A549 (cell line): ENCODE measurements around the gene SH3GL2.

Experiments
- CHD2 ChIP-seq: fragments of 150-350 bp; IDR thresholded peaks from 2 replicates; pipeline ENCODE4 v1.6.1; 2014; ENCODE audit warnings: low read length; ENCODE audit not compliant: partially characterized antibody
- CTCF ChIP-seq: fragments of >200 bp; sonication (Bioruptor Twin); formaldehyde crosslinking; IDR thresholded peaks from 3 replicates; pipeline ENCODE4 v1.5.1; 2016
- EP300 ChIP-seq, 2 experiments: fragments of >200 bp; sonication (Bioruptor Twin); formaldehyde crosslinking; IDR thresholded peaks; 2 replicates in 1 of 2; 3 replicates in 1 of 2; pipeline ENCODE4 v1.6.1; 2016 to 2017
- JUN ChIP-seq, 2 experiments: fragments of >200 bp; sonication (Bioruptor Twin); formaldehyde crosslinking; IDR thresholded peaks; 2 replicates in 1 of 2; 3 replicates in 1 of 2; pipeline ENCODE4 v1.6.1; 2016 to 2017
- JUNB ChIP-seq: fragments of >200 bp; sonication (Bioruptor Twin); formaldehyde crosslinking; IDR thresholded peaks from 2 replicates; pipeline ENCODE4 v1.6.1; 2016
- MAFK ChIP-seq: fragments of 450-650 bp; IDR thresholded peaks from 2 replicates; pipeline ENCODE4 v1.6.1; 2014; ENCODE audit not compliant: partially characterized antibody
- POLR2A ChIP-seq: IDR thresholded peaks from 2 replicates; pipeline ENCODE4 v1.6.1; 2012; ENCODE audit warnings: mild to moderate bottlenecking, low read length
- RAD21 ChIP-seq, 2 experiments: fragments of >200 bp in 1 of 2; sonication (Bioruptor Twin) in 1 of 2; formaldehyde crosslinking in 1 of 2; IDR thresholded peaks in 1 of 2; conservative IDR thresholded peaks in 1 of 2; 2 replicates in 1 of 2; 3 replicates in 1 of 2; pipeline ENCODE4 v1.6.1; 2012 to 2018; ENCODE audit warnings: inconsistent platforms in 1 of 2
- SMC3 ChIP-seq: fragments of >200 bp; sonication (Bioruptor Twin); formaldehyde crosslinking; IDR thresholded peaks from 3 replicates; pipeline ENCODE4 v1.6.1; 2018; ENCODE audit warnings: inconsistent platforms

GRCh38 chr9:17739736-17740135, 160.9 kb downstream of the SH3GL2 start:
- TF ChIP-seq CTCF = no peak
- no peak for TF ChIP-seq SMC3
- TF ChIP-seq MAFK = no peak
- no peak for TF ChIP-seq POLR2A
- TF ChIP-seq EP300 (IDR thresholded peaks at IDR 0.05) = no peak
- no peak for TF ChIP-seq JUN (IDR thresholded peaks at IDR 0.05)
- TF ChIP-seq JUNB = no peak
- no peak for TF ChIP-seq RAD21 (conservative IDR thresholded peaks at IDR 0.05 in 1 of 2, IDR thresholded peaks at IDR 0.05 in 1 of 2)
- TF ChIP-seq CHD2 = no peak
